OCI-LY7 (cell line): ENCODE results near the gene CEP112. TPM values are rescaled to one million over a fixed set of nuclear protein-coding genes. Genes with fewer than 3 reads are reported as not detected.

ENCODE experiments used
- BruUV-seq: library from RNA; stranded (reverse); fragments of 400-500 nt; replicated peaks from 2 replicates; lab custom pipeline; 2021; lab: Mats Ljungman, UMichigan
- CTCF ChIA-PET: fragments of 300-600 bp; sonication (Branson Sonifier 250); formaldehyde crosslinking; loops from one replicate; lab custom pipeline; 2022; ENCODE audit warnings: antibody characterized with exemption; ENCODE audit not compliant: unreplicated experiment; lab: Charles Lee
- POLR2A ChIA-PET: fragments of 300-600 bp; sonication (Branson Sonifier 250); formaldehyde crosslinking; loops from one replicate; lab custom pipeline; 2022; ENCODE audit warnings: antibody characterized with exemption; lab: Charles Lee
- DNase-seq: peaks from one replicate; pipeline ENCODE4 v3.0.0-alpha.2; 2015; ENCODE audit warnings: low spot score
- H2AFZ ChIP-seq: fragments of 200-600 bp; sonication (generic), shearing (Covaris generic); 2 replicates; pipeline ENCODE4 v1.6.1; 2014; ENCODE audit warnings: mild to moderate bottlenecking, antibody characterized with exemption, low read length, moderate library complexity
- H3K27ac ChIP-seq: fragments of 200-600 bp; sonication (generic); 2 replicates; pipeline ENCODE4 v1.5.1; 2014; ENCODE audit warnings: mixed run types, low read depth, mild to moderate bottlenecking, moderate library complexity, low read length, inconsistent platforms; ENCODE audit not compliant: poor library complexity, severe bottlenecking
- H3K36me3 ChIP-seq: fragments of 200-600 bp; sonication (generic); 2 replicates; pipeline ENCODE4 v1.6.1; 2014; ENCODE audit warnings: mild to moderate bottlenecking, antibody characterized with exemption, low read length, moderate library complexity, mixed read lengths; ENCODE audit not compliant: insufficient read depth
- H3K4me1 ChIP-seq: fragments of 200-600 bp; sonication (generic); 2 replicates; pipeline ENCODE4 v1.5.1; 2014; ENCODE audit warnings: mild to moderate bottlenecking, low read length; ENCODE audit not compliant: insufficient read depth, poor library complexity, severe bottlenecking
- H3K4me2 ChIP-seq: fragments of 200-600 bp; sonication (generic); 2 replicates; pipeline ENCODE4 v1.6.1; 2014; ENCODE audit warnings: mild to moderate bottlenecking, low read length
- H3K4me3 ChIP-seq: fragments of 200-600 bp; sonication (generic); 2 replicates; pipeline ENCODE4 v1.5.1; 2014; ENCODE audit warnings: mild to moderate bottlenecking, low read depth, low read length; ENCODE audit not compliant: poor library complexity, severe bottlenecking
- H3K79me2 ChIP-seq: fragments of 200-600 bp; sonication (generic); 2 replicates; pipeline ENCODE4 v1.6.1; 2016; ENCODE audit warnings: low read depth, mild to moderate bottlenecking, low read length, moderate library complexity, mixed read lengths; ENCODE audit not compliant: insufficient read depth
- H3K9me2 ChIP-seq: fragments of 200-600 bp; sonication (generic); 2 replicates; pipeline ENCODE4 v1.6.1; 2016; ENCODE audit warnings: mild to moderate bottlenecking, low read length, mixed read lengths; ENCODE audit not compliant: insufficient read depth
- H3K9me3 ChIP-seq: fragments of 200-600 bp; sonication (generic); 2 replicates; pipeline ENCODE4 v1.6.1; 2014; ENCODE audit warnings: mild to moderate bottlenecking, mixed run types, low read length, mixed read lengths
- H4K20me1 ChIP-seq: fragments of 200-600 bp; sonication (generic); 2 replicates; pipeline ENCODE4 v1.6.1; 2014; ENCODE audit warnings: mild to moderate bottlenecking, antibody characterized with exemption, low read length, moderate library complexity, mixed read lengths; ENCODE audit not compliant: insufficient read depth
- EZH2phosphoT487 ChIP-seq: fragments of 200-600 bp; sonication (generic); IDR thresholded peaks from 2 replicates; pipeline ENCODE4 v1.6.1; 2018; ENCODE audit warnings: low read depth, borderline replicate concordance, mild to moderate bottlenecking, mixed run types, antibody characterized with exemption, low read length, moderate library complexity, mixed read lengths
- intact Hi-C: fragments of 100-400 bp; cut with micrococcal nuclease; formaldehyde crosslinking; loops from one replicate; pipeline ENCODE4 v1.10.0; 2022; ENCODE audit not compliant: unreplicated experiment
- total RNA-seq, 2 experiments: library from RNA; depleted of rRNA in 1 of 2; stranded (reverse); fragments of >200 nt in 1 of 2; shearing (Covaris generic) in 1 of 2; gene quantifications; 2 replicates each; pipeline ENCODE4 v1.2.3, GENCODE V29; 2014 to 2022
- TF ChIP-seq, protein P1 (sequence below): fragments of 200-600 bp; sonication (generic); conservative IDR thresholded peaks from 2 replicates; pipeline ENCODE4 v1.5.1; 2014; ENCODE audit warnings: mild to moderate bottlenecking, antibody characterized with exemption, low read length, moderate library complexity, mixed read lengths

The CEP112 gene
- total RNA-seq, 2 experiments from 2014 or later, result 2.7 to 6.9 TPM

GRCh38 chr17:65893692-65894279 lies 298.1 kb downstream of the CEP112 start:
- no peaks in the 10 kb centered on the region for H3K36me3 ChIP-seq
- no peak overlapping the region for H3K4me3 ChIP-seq
- H3K27ac ChIP-seq, result no peak overlapping the region
- no TSS peak for BruUV-seq
- no peaks in the 10 kb centered on the region for H3K79me2 ChIP-seq
- no peak for DNase-seq
- no peaks in the 10 kb centered on the region for H3K9me3 ChIP-seq
- no peak for TF ChIP-seq EZH2phosphoT487
- TF ChIP-seq, protein P1, sequence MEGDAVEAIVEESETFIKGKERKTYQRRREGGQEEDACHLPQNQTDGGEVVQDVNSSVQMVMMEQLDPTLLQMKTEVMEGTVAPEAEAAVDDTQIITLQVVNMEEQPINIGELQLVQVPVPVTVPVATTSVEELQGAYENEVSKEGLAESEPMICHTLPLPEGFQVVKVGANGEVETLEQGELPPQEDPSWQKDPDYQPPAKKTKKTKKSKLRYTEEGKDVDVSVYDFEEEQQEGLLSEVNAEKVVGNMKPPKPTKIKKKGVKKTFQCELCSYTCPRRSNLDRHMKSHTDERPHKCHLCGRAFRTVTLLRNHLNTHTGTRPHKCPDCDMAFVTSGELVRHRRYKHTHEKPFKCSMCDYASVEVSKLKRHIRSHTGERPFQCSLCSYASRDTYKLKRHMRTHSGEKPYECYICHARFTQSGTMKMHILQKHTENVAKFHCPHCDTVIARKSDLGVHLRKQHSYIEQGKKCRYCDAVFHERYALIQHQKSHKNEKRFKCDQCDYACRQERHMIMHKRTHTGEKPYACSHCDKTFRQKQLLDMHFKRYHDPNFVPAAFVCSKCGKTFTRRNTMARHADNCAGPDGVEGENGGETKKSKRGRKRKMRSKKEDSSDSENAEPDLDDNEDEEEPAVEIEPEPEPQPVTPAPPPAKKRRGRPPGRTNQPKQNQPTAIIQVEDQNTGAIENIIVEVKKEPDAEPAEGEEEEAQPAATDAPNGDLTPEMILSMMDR, result no peak
- no peaks in the 10 kb centered on the region for H3K4me1 ChIP-seq
- CTCF ChIA-PET, result no interaction called here
- POLR2A ChIA-PET, result no interaction called here
- no peak overlapping the region for H3K4me2 ChIP-seq
- no peak overlapping the region for H2AFZ ChIP-seq
- no peaks in the 10 kb centered on the region for H4K20me1 ChIP-seq
- no peaks in the 10 kb centered on the region for H3K9me2 ChIP-seq
- intact Hi-C loops, result no loop called here

GRCh38 chr17:65892912-65893377 lies 299.0 kb downstream of the CEP112 start:
- no peaks in the 10 kb centered on the region for H3K4me1 ChIP-seq
- BruUV-seq, result no TSS peak
- POLR2A ChIA-PET, result no interaction called here
- no peaks in the 10 kb centered on the region for H3K9me2 ChIP-seq
- no peak overlapping the region for H3K27ac ChIP-seq
- intact Hi-C loops, result no loop called here
- no peak overlapping the region for H3K4me3 ChIP-seq
- H4K20me1 ChIP-seq, result no peaks in the 10 kb centered on the region
- no peaks in the 10 kb centered on the region for H3K9me3 ChIP-seq
- no peak overlapping the region for H2AFZ ChIP-seq
- CTCF ChIA-PET, result no interaction called here
- TF ChIP-seq, protein P1, result no peak
- no peaks in the 10 kb centered on the region for H3K79me2 ChIP-seq
- H3K4me2 ChIP-seq, result no peak overlapping the region
- H3K36me3 ChIP-seq, result no peaks in the 10 kb centered on the region
- no peak for DNase-seq

GRCh38 chr17:65891231-65891735 lies 300.6 kb downstream of the CEP112 start:
- H3K9me2 ChIP-seq, result no peaks in the 10 kb centered on the region
- no peaks in the 10 kb centered on the region for H3K79me2 ChIP-seq
- H3K4me3 ChIP-seq, result no peak overlapping the region
- BruUV-seq, result no TSS peak
- H4K20me1 ChIP-seq, result no peaks in the 10 kb centered on the region
- no peaks in the 10 kb centered on the region for H3K36me3 ChIP-seq
- intact Hi-C loops, result no loop called here
- TF ChIP-seq EZH2phosphoT487, result no peak
- TF ChIP-seq, protein P1, result no peak
- no peaks in the 10 kb centered on the region for H3K4me1 ChIP-seq
- H2AFZ ChIP-seq, result no peak overlapping the region
- ChIA-PET CTCF (no interaction called here), POLR2A (no interaction called here)
- no peak for DNase-seq
- H3K27ac ChIP-seq, result no peak overlapping the region
- H3K4me2 ChIP-seq, result no peak overlapping the region
- H3K9me3 ChIP-seq, result no peaks in the 10 kb centered on the region
